ENCODE measurements around the gene YARS1.
"Not testable (repeated sequence)": the region's sequence is repeated elsewhere in the genome, so short reads cannot be mapped to it uniquely, and the experiment has no call there.

Gene YARS1

DNA sequence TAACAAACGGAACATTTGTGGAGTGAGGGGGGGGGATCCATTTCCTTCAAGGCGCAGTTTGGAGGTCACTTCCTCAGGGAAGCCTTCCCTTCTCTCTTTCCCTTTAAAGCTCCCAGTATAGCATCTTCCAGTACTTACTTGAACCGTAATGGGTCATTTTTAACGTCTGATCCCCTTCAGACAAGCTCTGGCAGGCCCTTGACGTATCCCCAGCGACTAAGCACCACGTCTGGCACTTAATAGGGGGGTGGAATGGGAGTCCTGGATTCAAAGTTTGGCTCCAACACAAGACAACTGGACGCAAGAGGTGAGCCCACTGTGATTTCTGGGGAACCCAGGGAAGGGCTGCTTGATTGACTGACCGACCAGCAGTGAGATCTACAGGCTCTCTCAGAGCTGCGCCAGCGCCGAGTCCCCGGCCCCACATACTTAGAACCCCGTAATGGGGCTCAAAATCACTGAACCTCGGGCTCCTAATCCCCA is 441 bp downstream of the YARS1 start:
- peak in 1 of 2 experiments; percentile 2 for DNase-seq

DNA sequence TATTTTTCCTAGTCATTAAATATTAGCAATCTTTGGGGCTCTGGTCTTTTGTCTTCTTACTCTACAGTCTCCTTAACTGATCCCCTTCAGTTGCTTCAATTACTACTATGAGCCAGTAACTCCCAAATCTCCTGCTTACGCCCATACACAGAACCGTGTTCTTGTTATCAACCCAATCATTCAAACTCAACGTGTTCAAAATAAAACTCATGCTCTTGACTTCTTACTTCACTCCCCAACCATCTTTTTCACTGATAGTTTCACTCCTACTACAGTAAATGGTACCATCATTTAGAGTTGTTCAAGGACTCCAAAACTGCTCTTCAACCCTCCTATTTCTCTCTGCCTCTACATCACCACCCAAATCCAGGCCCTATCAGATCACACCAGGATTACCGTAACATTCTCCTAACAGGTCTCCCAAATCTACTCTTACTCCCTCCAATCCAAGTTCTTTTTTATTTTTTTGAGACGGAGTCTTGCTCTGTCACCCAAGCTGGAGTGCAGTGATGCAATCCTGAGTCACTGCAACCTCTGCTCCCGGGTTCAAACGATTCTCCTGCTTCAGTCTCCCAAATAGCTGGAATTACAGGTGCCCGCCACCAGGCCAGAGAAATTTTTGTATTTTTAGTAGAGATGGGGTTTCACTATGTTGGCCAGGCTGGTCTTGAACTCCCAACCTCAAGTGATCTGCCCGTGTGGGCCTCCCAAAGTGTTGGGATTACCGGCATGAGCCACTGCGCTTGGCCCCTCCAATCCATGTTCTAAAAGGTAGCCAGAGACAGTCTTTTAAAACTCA is 3.0 kb downstream of the YARS1 start:
- DNase-seq = no peak

DNA sequence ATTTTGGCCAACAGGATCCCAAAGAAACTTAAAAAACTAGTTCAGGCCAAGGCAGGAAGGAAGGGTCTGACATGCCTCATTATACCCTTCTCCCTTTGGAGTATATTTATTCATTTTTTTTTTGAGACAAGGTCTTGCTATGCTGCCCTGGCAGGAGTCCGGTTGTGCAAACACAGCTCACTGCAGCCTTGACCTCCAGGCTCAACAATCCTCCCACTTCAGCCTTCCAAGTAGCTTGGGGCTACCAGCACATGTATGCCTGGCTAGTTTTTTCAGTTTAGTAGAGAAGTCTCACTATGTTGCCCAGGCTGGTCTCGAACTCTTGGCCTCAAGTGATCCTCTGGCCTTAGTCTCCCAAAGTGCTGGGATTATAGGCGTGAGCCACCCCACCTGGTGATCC is 5.2 kb downstream of the YARS1 start:
- no peak for DNase-seq

DNA sequence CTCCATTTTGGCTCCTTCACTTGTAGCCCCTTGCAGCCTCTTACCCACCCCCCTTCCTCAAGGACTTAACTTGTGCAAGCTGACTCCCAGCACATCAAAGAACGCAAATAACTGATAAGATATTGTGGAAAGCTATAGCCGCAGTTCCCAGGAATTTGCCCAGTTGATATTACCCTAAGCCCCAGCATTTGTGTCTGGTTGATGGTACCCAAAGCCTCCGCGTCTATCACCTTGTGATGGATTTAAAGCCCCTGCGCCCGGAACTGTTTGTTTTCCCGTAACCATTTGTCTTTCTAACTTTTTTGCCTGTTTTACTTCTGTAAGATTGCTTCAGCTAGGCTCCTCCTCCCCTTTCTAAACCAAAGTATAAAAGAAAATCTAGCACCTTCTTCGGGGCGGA is 5.9 kb downstream of the YARS1 start:
- no peak for DNase-seq

DNA sequence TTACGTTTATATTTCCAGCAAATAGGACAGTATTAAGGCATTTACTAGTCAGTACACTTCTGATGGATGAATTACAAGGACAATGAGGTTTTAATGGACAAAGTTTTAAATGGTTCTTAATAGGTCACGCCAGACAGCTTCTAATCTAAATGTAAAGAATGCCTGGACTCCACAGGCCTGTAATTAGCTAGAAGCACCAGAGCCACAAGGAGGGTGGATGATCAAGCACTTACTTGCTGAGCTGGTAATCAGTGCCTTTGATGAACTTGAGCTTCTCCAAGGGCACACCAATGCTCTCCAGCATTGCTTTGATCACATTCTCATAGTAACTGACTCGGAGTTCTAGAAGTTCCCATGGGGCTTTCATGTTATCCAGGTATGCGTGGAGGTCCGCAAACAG is 6.8 kb downstream of the YARS1 start:
- DNase-seq = no peak

DNA sequence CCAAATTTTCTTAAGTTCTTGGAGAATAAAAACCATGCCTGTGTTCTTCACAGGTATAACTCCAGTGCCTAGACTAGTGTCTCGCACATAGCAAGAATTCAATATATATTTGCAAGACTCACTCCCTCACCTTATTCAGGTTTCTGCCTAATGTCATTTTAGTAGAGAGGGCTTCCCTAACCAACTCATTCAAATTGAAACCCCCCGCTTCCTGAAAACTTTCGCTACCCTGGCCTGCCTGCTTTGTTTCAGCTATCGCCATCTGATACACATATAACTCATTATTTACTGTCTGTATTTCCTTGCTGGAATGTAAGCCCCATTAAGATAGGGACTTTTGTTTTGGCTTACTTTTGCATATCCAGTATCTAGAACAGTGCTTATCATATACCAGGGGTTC is 8.6 kb downstream of the YARS1 start:
- DNase-seq = no peak

DNA sequence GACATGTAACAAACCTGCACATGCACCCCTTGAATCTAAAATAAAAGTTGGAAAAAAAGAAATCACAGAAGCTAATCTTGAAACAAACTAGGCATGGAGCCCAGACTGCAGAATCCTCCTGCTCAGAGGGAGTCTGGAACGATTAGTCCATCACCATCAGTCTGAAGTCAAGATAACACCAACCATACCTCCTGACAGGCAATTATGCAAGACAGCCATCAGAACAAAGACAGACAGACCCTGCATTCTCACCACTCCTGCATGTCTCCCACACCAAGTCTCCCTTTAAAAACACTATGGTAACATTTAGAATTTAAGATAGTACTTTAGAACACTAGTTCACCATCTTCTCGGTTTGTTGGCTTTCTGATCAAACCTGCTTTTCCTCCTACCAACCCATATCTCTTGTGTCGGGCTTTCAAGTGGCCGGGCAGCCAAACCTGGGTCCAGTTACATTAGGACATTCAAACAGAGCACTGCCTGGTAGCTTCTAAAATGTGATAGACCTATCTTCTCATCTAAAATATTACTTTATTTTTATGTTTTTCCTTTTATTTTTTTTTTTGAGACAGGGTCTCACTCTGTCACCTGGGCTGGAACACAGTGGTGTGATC is 10.1 kb downstream of the YARS1 start:
- DNase-seq = no peak

DNA sequence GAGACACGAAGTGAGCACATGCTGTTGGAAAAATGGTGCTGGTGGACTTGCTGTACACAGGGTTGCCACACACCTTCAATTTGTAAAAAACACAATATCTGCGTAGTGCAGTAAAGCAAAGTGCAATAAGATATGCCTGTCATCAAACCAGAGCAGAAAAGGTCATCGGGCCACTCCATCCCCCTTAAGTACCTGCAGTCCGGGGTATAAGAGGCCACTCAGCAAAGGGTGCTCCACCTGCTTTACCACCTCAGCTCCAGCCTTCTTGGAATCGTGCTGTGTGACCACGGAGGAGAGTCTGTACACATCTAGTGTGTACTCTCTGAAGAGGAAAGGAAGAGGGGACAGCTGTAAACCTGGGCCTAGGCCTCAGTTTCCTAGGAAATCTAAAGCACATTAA is 10.9 kb downstream of the YARS1 start:
- DNase-seq = peak; percentile 32 to 57

DNA sequence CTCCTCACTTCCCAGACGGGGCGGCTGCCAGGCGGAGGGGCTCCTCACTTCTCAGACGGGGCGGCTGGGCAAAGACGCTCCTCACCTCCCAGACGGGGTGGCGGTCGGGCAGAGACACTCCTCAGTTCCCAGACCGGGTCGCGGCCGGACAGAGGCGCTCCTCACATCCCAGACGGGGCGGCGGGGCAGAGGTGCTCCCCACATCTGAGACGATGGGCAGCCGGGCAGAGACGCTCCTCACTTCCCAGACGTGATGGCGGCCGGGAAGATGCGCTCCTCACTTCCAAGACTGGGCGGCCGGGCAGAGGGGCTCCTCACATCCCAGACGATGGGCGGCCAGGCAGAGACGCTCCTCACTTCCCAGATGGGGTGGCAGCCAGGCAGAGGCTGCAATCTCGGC is 12.7 kb downstream of the YARS1 start:
- DNase-seq = not testable (repeated sequence)

DNA sequence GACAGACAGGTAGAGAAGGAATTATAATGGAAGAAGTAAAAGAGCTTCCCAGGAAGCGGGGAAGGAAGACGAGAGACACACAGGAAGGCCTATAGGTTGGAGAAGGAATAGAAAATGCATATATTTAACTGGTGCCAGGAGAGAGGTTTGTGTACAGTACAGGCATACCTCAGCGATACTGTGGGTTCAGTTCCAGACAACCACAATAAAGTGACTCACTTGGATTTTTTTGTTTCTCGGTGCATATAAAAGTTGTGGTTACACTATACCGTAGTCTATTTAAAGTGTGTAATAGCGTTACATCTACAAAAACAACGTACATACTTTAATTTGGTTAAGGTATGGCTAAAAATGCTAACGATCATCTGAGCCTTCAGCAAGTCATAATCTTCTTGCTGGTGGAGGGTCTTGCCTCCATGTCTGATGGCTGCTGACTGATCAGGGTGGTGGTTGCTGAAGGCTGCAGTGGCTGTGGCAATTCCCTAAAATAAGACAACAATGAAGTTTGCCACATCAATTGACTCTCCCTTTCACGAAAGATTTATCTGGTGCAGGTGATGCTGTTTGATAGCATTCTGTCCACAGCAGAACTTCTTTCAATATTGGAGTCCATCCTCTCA is 16.0 kb downstream of the YARS1 start:
- DNase-seq = no peak

DNA sequence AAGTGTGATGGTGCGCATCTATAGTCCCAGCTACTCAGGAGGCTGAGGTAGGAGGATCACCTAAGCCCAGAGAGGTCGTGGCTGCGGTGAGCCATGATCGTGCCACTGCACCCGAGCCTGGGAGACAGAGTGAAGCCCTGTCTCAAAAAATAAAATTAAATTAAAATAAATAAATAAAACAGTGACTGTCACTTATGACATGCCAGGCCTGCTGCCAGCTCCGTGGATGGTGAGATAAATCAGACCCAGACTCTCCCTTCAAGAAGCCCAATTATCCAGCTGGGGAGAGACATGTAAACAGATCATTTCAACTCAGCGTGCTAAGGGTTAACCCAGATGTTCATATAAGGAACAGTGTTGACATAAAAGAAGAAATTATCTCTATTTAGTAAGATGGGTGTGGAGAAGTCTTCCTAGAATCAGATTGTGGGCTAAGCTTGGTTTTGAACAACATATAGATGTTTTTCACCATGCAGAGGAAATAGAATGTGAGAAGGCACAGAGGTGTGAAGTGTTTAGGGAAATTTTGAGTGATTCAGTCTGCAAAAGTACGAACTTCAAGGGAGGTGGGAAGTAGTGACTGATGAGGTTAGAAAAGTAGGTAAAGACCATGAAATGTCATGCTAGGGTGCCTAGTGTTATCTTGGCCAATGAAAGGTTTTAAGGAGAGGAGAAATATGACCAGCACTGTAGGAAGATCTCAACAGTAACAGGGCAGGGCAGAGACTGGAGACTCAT is 18.3 kb downstream of the YARS1 start:
- no peak for DNase-seq

DNA sequence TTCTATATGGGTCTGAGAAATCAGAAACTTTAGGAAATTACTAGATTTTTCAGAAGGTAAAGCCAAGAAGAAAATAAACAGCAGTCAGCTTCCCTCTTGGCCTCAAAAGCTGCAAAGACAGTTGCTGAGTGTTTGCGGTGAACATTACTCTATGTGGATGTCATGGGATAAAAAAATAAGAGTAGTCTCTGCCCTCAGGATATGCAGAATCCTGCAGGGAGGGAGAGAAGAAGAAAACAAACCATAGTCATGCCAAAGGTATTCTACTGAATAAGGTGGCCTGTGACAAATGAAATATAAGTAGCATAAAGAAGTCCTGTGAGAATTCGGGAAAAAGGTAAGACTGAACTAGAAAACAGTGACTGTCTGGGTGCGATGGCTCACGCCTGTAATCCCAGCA is 19.0 kb downstream of the YARS1 start:
- no peak for DNase-seq

DNA sequence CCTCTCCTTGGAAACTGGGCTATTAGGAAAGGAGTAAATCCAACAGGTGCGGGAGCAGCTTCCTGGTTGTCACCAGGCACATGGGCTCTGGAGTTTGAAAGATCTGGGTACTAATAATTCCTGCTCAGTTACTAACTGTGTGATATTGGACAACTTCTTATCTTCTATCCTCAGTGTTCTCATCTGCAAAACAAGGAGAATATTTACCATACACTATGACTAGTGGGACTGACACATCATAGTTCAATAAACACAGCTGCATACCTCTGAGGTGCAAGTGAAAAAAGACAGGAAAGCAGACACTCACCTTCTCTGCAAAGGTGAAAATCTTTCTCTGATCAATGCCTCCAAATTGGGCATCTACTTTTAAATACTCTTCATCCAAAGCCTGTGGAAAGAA is 19.7 kb downstream of the YARS1 start:
- DNase-seq = no peak

DNA sequence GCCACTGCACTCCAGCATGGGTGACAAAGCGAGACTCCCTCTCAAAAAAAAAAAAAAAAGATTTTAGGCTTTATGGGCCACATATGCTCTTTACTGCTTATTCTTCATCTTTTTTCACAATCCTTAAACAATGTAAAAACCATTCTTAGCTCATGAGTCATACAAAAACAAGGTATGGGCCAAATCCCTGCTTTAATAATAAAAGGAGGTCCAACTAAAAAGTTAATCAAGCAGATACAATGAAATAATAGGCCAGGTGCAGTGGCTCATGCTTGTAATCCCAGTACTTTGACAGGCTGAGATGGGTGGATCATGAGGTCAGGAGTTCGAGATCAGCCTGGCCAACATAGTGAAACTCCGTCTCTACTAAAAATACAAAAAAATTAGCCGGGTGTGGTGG is 21.4 kb downstream of the YARS1 start:
- DNase-seq = not testable (repeated sequence)

DNA sequence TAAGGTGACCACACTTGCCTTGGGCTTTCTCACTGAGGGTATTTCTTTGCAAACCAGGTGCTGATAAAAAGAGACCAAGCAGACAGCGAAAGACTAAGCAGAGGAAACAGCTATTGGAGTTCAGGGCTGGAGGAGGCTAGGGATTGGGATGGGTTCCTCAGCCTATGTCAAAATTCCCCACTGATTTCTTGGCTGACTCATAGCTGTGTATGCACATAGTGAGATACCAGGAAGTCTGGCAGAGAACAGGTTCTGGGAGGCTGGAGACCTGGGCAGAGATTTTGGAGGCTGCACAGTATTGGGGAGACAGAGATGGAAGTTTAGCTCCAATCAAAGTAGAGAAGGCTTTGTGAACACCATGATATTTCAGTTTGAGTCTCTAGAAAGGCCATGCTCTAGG is 25.3 kb downstream of the YARS1 start:
- DNase-seq = no peak

DNA sequence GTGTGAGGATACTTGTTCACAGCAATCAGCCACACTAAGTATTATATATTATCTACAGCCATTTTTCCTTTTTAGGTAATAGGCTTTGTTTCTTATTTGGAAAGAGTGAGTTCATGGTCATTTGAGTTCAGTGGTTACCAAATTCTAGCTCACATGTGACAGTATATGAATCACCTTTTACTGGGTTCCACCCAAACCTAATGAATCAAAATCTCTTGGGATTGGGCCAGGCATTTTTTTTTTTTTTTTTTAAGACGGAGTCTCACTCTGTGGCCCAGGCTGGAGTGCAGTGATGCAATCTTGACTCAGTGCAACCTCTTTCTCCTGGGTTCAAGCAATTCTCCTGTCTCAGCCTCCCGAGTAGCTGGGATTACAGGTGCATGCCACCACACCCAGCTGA is 27.8 kb downstream of the YARS1 start:
- not testable (repeated sequence) for DNase-seq

DNA sequence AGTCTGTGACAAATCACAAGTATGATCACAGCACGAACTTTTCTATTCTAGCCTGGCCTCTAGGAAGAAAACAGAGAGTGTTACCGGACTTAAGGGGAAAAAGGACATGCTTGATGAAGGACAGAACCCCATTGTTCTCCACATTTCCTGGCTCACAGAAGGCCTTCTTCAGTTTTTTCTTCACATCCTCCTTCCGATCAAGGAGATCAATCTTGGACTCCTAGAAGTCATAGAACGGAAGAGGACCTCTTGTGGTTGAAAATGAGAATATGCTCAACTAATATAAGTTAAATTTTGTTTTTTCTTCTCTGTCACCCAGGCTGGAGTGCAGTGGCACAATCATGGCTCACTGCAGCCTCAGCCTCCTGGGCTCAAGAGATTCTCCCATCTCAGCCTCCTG is 30.3 kb downstream of the YARS1 start:
- no peak for DNase-seq

DNA sequence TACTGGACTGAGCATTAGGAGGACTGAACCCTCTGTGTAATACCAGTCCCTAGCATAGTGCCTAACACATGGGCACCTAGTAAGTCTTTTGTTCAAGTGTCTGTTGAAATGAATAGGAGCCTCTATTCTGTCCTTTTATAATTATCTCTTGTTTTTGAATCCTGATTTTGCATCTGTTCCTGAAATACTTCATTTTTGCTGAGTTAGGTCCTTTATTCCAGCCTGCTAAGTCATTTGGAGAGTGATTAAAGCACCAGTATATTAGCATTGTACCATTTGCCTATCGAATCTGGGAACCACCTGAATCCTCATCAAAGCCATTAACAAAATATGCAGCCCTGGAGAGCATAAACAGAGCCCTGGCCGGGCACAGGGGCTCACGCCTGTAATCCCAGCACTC is 32.3 kb downstream of the YARS1 start:
- DNase-seq = no peak

DNA sequence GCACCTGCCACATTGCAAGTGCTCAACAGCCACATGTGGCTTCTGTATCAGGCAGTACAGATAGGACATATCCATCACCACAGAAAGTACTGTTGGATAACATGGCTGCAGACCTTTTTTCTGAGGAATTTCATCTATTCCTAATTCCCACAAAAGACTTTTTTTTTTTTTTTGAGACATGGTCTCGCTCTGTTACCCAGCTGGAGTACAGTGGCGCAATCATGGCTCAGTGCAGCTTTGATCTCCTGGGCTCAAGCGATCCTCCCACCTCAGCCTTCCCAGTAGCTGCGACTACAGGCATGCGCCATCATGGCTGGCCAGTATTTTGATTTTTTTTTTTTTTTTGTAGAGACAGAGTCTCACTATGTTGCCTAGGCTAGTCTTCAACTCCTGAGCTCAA is 33.3 kb downstream of the YARS1 start:
- no peak for DNase-seq

DNA sequence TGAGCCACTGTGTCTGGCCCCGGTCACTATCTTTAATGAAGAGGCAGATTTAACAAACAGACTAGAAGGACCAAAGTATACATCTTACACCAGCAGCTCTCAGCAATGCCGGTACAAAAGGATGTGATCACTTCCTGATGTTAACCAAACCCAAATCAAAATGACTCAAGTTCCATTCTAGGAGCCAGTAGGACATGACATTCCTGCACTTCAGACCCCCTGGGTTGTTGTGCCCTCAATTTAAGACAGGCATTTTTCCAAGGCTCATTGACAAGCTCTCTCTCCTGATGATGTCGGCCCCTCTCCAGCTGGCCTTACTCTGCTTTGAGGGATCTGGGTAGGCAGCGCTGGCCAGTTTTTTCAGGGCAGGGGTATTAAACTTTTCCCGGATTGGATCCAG is 35.1 kb downstream of the YARS1 start:
- no peak for DNase-seq

DNA sequence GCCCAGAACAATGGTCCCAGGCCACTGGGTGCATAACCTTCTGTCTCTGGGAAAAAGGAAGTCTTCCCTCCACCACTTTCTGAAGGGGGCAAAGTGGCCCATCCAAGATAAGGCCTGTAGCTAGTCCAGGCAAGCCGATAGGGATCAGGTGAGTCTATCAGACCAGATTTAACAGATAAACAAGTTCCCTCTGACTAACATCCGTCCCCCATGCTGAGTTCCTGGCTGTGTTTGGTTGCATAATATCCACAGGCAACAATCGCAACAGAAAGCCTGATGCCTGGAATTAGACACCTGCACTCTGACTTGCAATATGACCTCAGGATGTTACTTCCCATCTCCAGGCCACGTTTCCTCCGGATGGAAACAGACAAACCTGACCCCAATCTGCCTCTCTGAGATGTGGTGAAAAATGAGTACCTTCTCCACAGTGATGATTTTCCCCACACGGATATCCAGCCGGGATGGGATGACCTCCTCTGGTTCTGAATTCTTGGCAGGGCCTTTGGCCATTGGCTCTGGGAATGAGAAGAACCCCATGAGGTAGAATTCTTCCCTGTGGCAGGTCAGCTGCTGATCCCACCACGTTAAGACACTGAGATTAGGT is 36.4 kb downstream of the YARS1 start:
- no peak for DNase-seq

DNA sequence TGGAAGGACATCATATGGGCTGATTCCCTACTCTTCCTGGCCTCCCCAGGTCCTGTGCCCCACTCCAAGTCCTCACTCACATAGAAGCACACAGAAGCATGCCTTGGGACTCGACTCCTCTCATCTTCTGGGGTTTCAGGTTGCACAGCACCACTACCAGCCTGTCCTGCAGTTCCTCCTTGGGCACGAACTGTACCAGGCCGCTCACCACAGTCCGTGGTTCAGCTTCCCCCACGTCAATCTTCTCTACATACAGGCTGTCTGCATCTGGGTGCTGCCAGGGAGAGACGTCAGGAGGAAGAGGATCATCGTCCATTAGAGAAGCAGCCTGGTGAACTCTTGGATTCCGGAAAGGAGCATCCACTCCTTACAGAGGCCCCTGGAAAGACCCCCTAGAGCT is 37.2 kb downstream of the YARS1 start:
- no peak for DNase-seq

DNA sequence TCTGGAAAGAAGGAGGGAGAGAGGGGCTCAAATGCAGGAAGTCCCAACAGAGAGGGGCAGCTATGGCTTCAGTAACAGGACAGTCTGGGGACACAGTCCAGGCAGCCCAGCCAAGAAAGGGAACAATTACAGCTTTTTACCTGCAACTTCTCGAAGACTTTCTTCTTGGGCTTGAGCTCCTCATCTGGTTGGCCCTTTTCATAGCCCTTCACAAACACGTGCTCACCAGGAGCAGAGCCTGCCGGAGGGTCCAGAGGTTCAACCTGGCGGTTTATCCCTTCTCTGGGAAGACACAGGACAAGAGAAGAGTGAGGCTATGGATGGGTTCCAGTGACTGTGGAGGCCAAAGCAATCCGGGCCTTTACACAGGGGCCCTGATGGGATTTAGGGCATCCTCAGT is 37.9 kb downstream of the YARS1 start:
- DNase-seq = no peak

Data from NCI-H187 (cell line).